ENCODE results near the gene KCNJ16. TPM values are rescaled to one million over a fixed set of nuclear protein-coding genes. Genes with fewer than 3 reads are reported as not detected.

KCNJ16 gene
- total RNA-seq, 1 donor from 2014 or later, result 0.23 TPM

GRCh38 chr17:70136131-70136530, 61.1 kb downstream of the KCNJ16 start:
- Mint-ChIP-seq H3K27me3 (ENCODE audit: unreplicated experiment) (no peaks in the 10 kb centered on the region), H3K4me1 (ENCODE audit: unreplicated experiment) (no peaks in the 10 kb centered on the region), H3K27ac (ENCODE audit: unreplicated experiment) (no peak overlapping the region), H3K36me3 (ENCODE audit: low read depth, unreplicated experiment) (no peaks in the 10 kb centered on the region), H3K4me3 (ENCODE audit: unreplicated experiment) (no peak overlapping the region), H3K9me3 (ENCODE audit: unreplicated experiment) (no peaks in the 10 kb centered on the region)
- no peak for DNase-seq (ENCODE audit: low spot score)
- no peak for TF ChIP-seq CTCF (IDR thresholded peaks at IDR 0.05; ENCODE audit: unreplicated experiment)

- TF ChIP-seq CTCF (IDR thresholded peaks at IDR 0.05; ENCODE audit: unreplicated experiment), result no peak
- no peak for DNase-seq (ENCODE audit: low spot score)
Observed at GRCh38 chr17:70137451-70138230, 62.6 kb downstream of the KCNJ16 start.

GRCh38 chr17:70138291-70138865, 63.4 kb downstream of the KCNJ16 start:
- Mint-ChIP-seq H3K27ac (ENCODE audit: unreplicated experiment) (no peak overlapping the region), H3K4me1 (ENCODE audit: unreplicated experiment) (no peaks in the 10 kb centered on the region), H3K36me3 (ENCODE audit: low read depth, unreplicated experiment) (no peaks in the 10 kb centered on the region), H3K4me3 (ENCODE audit: unreplicated experiment) (no peak overlapping the region), H3K27me3 (ENCODE audit: unreplicated experiment) (no peaks in the 10 kb centered on the region), H3K9me3 (ENCODE audit: unreplicated experiment) (no peaks in the 10 kb centered on the region)
- DNase-seq (ENCODE audit: low spot score), result no peak
- TF ChIP-seq CTCF (IDR thresholded peaks at IDR 0.05; ENCODE audit: unreplicated experiment), result no peak

More at GRCh38 chr17:70137451-70138230, 62.6 kb downstream of the KCNJ16 start:
- H3K4me3 Mint-ChIP-seq (ENCODE audit: unreplicated experiment), result no peak overlapping the region
- H3K27me3 Mint-ChIP-seq (ENCODE audit: unreplicated experiment), result no peaks in the 10 kb centered on the region
- no peaks in the 10 kb centered on the region for H3K4me1 Mint-ChIP-seq (ENCODE audit: unreplicated experiment)
- no peaks in the 10 kb centered on the region for H3K36me3 Mint-ChIP-seq (ENCODE audit: low read depth, unreplicated experiment)
- H3K27ac Mint-ChIP-seq (ENCODE audit: unreplicated experiment), result no peak overlapping the region
- no peaks in the 10 kb centered on the region for H3K9me3 Mint-ChIP-seq (ENCODE audit: unreplicated experiment)

GRCh38 chr17:70139449-70139993, 64.5 kb downstream of the KCNJ16 start:
- H3K4me3 Mint-ChIP-seq (ENCODE audit: unreplicated experiment), result no peak overlapping the region
- no peak for TF ChIP-seq CTCF (IDR thresholded peaks at IDR 0.05; ENCODE audit: unreplicated experiment)
- no peaks in the 10 kb centered on the region for H3K27me3 Mint-ChIP-seq (ENCODE audit: unreplicated experiment)
- no peak overlapping the region for H3K27ac Mint-ChIP-seq (ENCODE audit: unreplicated experiment)
- no peaks in the 10 kb centered on the region for H3K36me3 Mint-ChIP-seq (ENCODE audit: low read depth, unreplicated experiment)
- no peaks in the 10 kb centered on the region for H3K9me3 Mint-ChIP-seq (ENCODE audit: unreplicated experiment)
- DNase-seq (ENCODE audit: low spot score), result no peak
- H3K4me1 Mint-ChIP-seq (ENCODE audit: unreplicated experiment), result no peaks in the 10 kb centered on the region
